CD4-positive, CD25-positive, alpha-beta regulatory T cell (primary cell): ENCODE data around the gene STARD13. TPM values are rescaled to one million over a fixed set of nuclear protein-coding genes. Genes with fewer than 3 reads are reported as not detected.

Source experiments
- ATAC-seq, 2 donors: fragments of 150-1000 bp; cut with Tn5 transposase; one replicate each; pipeline ENCODE4 v1.10.0; 2021; ENCODE audit warnings: low read depth in 2 of 2, moderate number of reproducible peaks in 2 of 2, moderate library complexity in 1 of 2
- DNase-seq, 3 donors: peaks; one replicate each; pipeline versions ENCODE4 v3.0.0 to v3.0.0-alpha.2; 2012 to 2022; ENCODE audit warnings: mixed read lengths in 1 of 3
- H3K27ac ChIP-seq: one replicate; pipeline ENCODE4 v1.7.0; 2013; ENCODE audit warnings: mild to moderate bottlenecking, low read length; ENCODE audit not compliant: insufficient read depth, poor library complexity, severe bottlenecking
- H3K27me3 ChIP-seq: one replicate; pipeline ENCODE4 v1.7.0; 2013; ENCODE audit warnings: low read length; ENCODE audit not compliant: control insufficient read depth, insufficient read depth
- H3K36me3 ChIP-seq: one replicate; pipeline ENCODE4 v1.7.0; 2013; ENCODE audit warnings: mild to moderate bottlenecking, low read length, moderate library complexity; ENCODE audit not compliant: control insufficient read depth, insufficient read depth
- H3K4me1 ChIP-seq: 2 replicates; pipeline ENCODE4 v1.7.0; 2013; ENCODE audit warnings: mild to moderate bottlenecking, low read length; ENCODE audit not compliant: insufficient read depth, control insufficient read depth, poor library complexity, severe bottlenecking
- H3K4me3 ChIP-seq: one replicate; pipeline ENCODE4 v1.7.0; 2013; ENCODE audit warnings: low read depth, mild to moderate bottlenecking, low read length, moderate library complexity
- H3K9me3 ChIP-seq, 2 experiments: 1 replicate in 1 of 2; 2 replicates in 1 of 2; pipeline ENCODE4 v1.7.0; 2013; ENCODE audit warnings: low read length in 2 of 2, mild to moderate bottlenecking in 1 of 2, moderate library complexity in 1 of 2; ENCODE audit not compliant: control insufficient read depth in 2 of 2
- H3K27ac Mint-ChIP-seq, 3 donors: one replicate each; pipeline ENCODE4 v1.8.0; 2020 to 2022; ENCODE audit warnings: mild to moderate bottlenecking in 3 of 3, mixed read lengths in 3 of 3, moderate library complexity in 2 of 3
- H3K27me3 Mint-ChIP-seq: one replicate; pipeline ENCODE4 v1.8.0; 2022; ENCODE audit warnings: mild to moderate bottlenecking, mixed read lengths
- H3K36me3 Mint-ChIP-seq: one replicate; pipeline ENCODE4 v1.8.0; 2020; ENCODE audit warnings: mixed read lengths
- H3K4me1 Mint-ChIP-seq, 4 donors: one replicate each; pipeline ENCODE4 v1.8.0; 2020 to 2022; ENCODE audit warnings: mixed read lengths in 4 of 4, mild to moderate bottlenecking in 1 of 4
- H3K4me3 Mint-ChIP-seq, 4 donors: one replicate each; pipeline ENCODE4 v1.8.0; 2020 to 2022; ENCODE audit warnings: mild to moderate bottlenecking in 4 of 4, mixed read lengths in 4 of 4, moderate library complexity in 3 of 4
- H3K9me3 Mint-ChIP-seq, 7 donors: one replicate each; pipeline ENCODE4 v1.8.0; 2020 to 2022; ENCODE audit warnings: mixed read lengths in 7 of 7, mild to moderate bottlenecking in 3 of 7, moderate library complexity in 2 of 7
- polyA plus RNA-seq, 4 donors: library from polyadenylated mRNA; unstranded; fragments of 300-500 nt; fragmentation: Illumina TruSeq; gene quantifications; one replicate each; pipeline ENCODE4 v1.2.3, GENCODE V29; 2021
- total RNA-seq: library from RNA; stranded (reverse); gene quantifications from one replicate; pipeline ENCODE4 v1.2.3, GENCODE V29; 2022

The STARD13 gene
- total and polyA plus RNA-seq, 5 donors from 2014 or later = not detected

- Histone ChIP-seq H3K9me3 (no peaks in the 10 kb centered on the region), H3K27me3 (peaks cover 2% of the 10 kb centered on the region), H3K4me3 (no peak overlapping the region), H3K27ac (no peak overlapping the region), H3K4me1 (no peaks in the 10 kb centered on the region), H3K36me3 (no peaks in the 10 kb centered on the region)
- Mint-ChIP-seq H3K9me3 (peaks cover 0 to 2% (median 0%) of the 10 kb centered on the region in 7 donors), H3K27me3 (peaks cover 17% of the 10 kb centered on the region), H3K4me1 (no peaks in the 10 kb centered on the region), H3K4me3 (no peak overlapping the region), H3K36me3 (no peaks in the 10 kb centered on the region), H3K27ac (no peak overlapping the region)
- ATAC-seq = no peak
- no peak for DNase-seq
Observed at GRCh38 chr13:33274264-33274663, 11.3 kb downstream of the STARD13 start.

GRCh38 chr13:33272531-33273124 is 12.9 kb downstream of the STARD13 start:
- H3K4me3 Mint-ChIP-seq = no peak overlapping the region
- H3K4me1 ChIP-seq = no peaks in the 10 kb centered on the region
- no peaks in the 10 kb centered on the region for H3K36me3 Mint-ChIP-seq
- H3K9me3 Mint-ChIP-seq = no peaks in the 10 kb centered on the region
- peaks cover 6% of the 10 kb centered on the region for H3K27me3 Mint-ChIP-seq
- H3K27me3 ChIP-seq = no peaks in the 10 kb centered on the region
- H3K36me3 ChIP-seq = no peaks in the 10 kb centered on the region
- DNase-seq = no peak
- no peak for ATAC-seq
- H3K27ac ChIP-seq = no peak overlapping the region
- H3K4me3 ChIP-seq = no peak overlapping the region
- H3K9me3 ChIP-seq = no peaks in the 10 kb centered on the region
- H3K4me1 Mint-ChIP-seq = no peaks in the 10 kb centered on the region
- no peak overlapping the region for H3K27ac Mint-ChIP-seq

- H3K36me3 ChIP-seq = no peaks in the 10 kb centered on the region
- ATAC-seq (no peak), DNase-seq (no peak)
- Mint-ChIP-seq H3K36me3 (no peaks in the 10 kb centered on the region), H3K9me3 (no peaks in the 10 kb centered on the region), H3K4me3 (no peak overlapping the region), H3K27me3 (peaks cover 4% of the 10 kb centered on the region), H3K4me1 (no peaks in the 10 kb centered on the region), H3K27ac (no peak overlapping the region)
- H3K27ac ChIP-seq = no peak overlapping the region
- H3K4me1 ChIP-seq = no peaks in the 10 kb centered on the region
- H3K4me3 ChIP-seq = no peak overlapping the region
- H3K27me3 ChIP-seq = peaks cover under 1% of the 10 kb centered on the region
- H3K9me3 ChIP-seq = no peaks in the 10 kb centered on the region
Observed at GRCh38 chr13:33271759-33272158, 13.8 kb downstream of the STARD13 start.

- Mint-ChIP-seq H3K36me3 (no peaks in the 10 kb centered on the region), H3K4me1 (no peaks in the 10 kb centered on the region), H3K27me3 (peaks cover 4% of the 10 kb centered on the region), H3K4me3 (no peak overlapping the region), H3K9me3 (no peaks in the 10 kb centered on the region), H3K27ac (no peak overlapping the region)
- Histone ChIP-seq H3K9me3 (no peaks in the 10 kb centered on the region), H3K36me3 (no peaks in the 10 kb centered on the region), H3K27me3 (peaks cover 4% of the 10 kb centered on the region), H3K27ac (no peak overlapping the region), H3K4me1 (no peaks in the 10 kb centered on the region), H3K4me3 (no peak overlapping the region)
- ATAC-seq (no peak), DNase-seq (no peak)
Observed at GRCh38 chr13:33270895-33271538, 14.5 kb downstream of the STARD13 start.

- H3K36me3 ChIP-seq = no peaks in the 10 kb centered on the region
- H3K4me1 ChIP-seq = no peaks in the 10 kb centered on the region
- peaks cover 8% of the 10 kb centered on the region for H3K27me3 ChIP-seq
- Mint-ChIP-seq H3K4me1 (no peaks in the 10 kb centered on the region), H3K27me3 (peaks cover 11% of the 10 kb centered on the region), H3K27ac (no peak overlapping the region), H3K36me3 (no peaks in the 10 kb centered on the region), H3K4me3 (no peak overlapping the region), H3K9me3 (no peaks in the 10 kb centered on the region)
- no peak overlapping the region for H3K4me3 ChIP-seq
- ATAC-seq = no peak
- no peak overlapping the region for H3K27ac ChIP-seq
- DNase-seq = no peak
- H3K9me3 ChIP-seq = no peaks in the 10 kb centered on the region
Observed at GRCh38 chr13:33265607-33266006, 19.9 kb downstream of the STARD13 start.

- no peak for ATAC-seq
- no peak for DNase-seq
- Histone ChIP-seq H3K27ac (no peak overlapping the region), H3K27me3 (peaks cover 8% of the 10 kb centered on the region), H3K4me3 (no peak overlapping the region), H3K9me3 (no peaks in the 10 kb centered on the region), H3K36me3 (no peaks in the 10 kb centered on the region), H3K4me1 (no peaks in the 10 kb centered on the region)
- Mint-ChIP-seq H3K27ac (no peak overlapping the region), H3K9me3 (no peaks in the 10 kb centered on the region), H3K4me3 (no peak overlapping the region), H3K4me1 (no peaks in the 10 kb centered on the region), H3K36me3 (no peaks in the 10 kb centered on the region), H3K27me3 (peaks cover 8% of the 10 kb centered on the region)
Observed at GRCh38 chr13:33265133-33265532, 20.4 kb downstream of the STARD13 start.

- no peak for ATAC-seq
- Histone ChIP-seq H3K4me1 (no peaks in the 10 kb centered on the region), H3K27ac (no peak overlapping the region), H3K9me3 (no peaks in the 10 kb centered on the region), H3K4me3 (no peak overlapping the region), H3K27me3 (peaks cover 8% of the 10 kb centered on the region), H3K36me3 (no peaks in the 10 kb centered on the region)
- DNase-seq = no peak
- H3K27me3 Mint-ChIP-seq = peaks cover 7% of the 10 kb centered on the region
- no peaks in the 10 kb centered on the region for H3K9me3 Mint-ChIP-seq
- no peaks in the 10 kb centered on the region for H3K4me1 Mint-ChIP-seq
- no peak overlapping the region for H3K27ac Mint-ChIP-seq
- H3K4me3 Mint-ChIP-seq = no peak overlapping the region
- no peaks in the 10 kb centered on the region for H3K36me3 Mint-ChIP-seq
Observed at GRCh38 chr13:33264620-33264978, 21.0 kb downstream of the STARD13 start.

GRCh38 chr13:33263976-33264619 is 21.5 kb downstream of the STARD13 start:
- H3K36me3 Mint-ChIP-seq = no peaks in the 10 kb centered on the region
- H3K4me3 Mint-ChIP-seq = no peak overlapping the region
- ATAC-seq (no peak), DNase-seq (no peak)
- Histone ChIP-seq H3K27me3 (peaks cover 8% of the 10 kb centered on the region), H3K27ac (no peak overlapping the region), H3K9me3 (no peaks in the 10 kb centered on the region), H3K36me3 (no peaks in the 10 kb centered on the region), H3K4me1 (no peaks in the 10 kb centered on the region), H3K4me3 (no peak overlapping the region)
- H3K27ac Mint-ChIP-seq = no peak overlapping the region
- peaks cover 7% of the 10 kb centered on the region for H3K27me3 Mint-ChIP-seq
- H3K9me3 Mint-ChIP-seq = no peaks in the 10 kb centered on the region
- H3K4me1 Mint-ChIP-seq = no peaks in the 10 kb centered on the region
